Activated T-helper 2 cell treated with anti-CD3 and anti-CD28 coated beads, Interferon-gamma antibody, Interleukin-2, Interleukin-4, amounts not matched to agents 10 μg/mL and 5 μg/mL and 100 μg/mL, durations not matched to agents 14 hours and 24 hours and 36 hours (primary cell): ENCODE data around the gene TULP4. TPM values are rescaled to one million over a fixed set of nuclear protein-coding genes. Genes with fewer than 3 reads are reported as not detected.
A peak's percentile ranks its signal among the peaks of the same experiment; 100 is the strongest.

ENCODE experiments used
- DNase-seq: peaks from one replicate; pipeline ENCODE4 v3.0.0; 2021; ENCODE audit warnings: low spot score
- H3K27ac Mint-ChIP-seq: one replicate; pipeline ENCODE4 v1.8.0; 2021; ENCODE audit warnings: mixed read lengths
- H3K27me3 Mint-ChIP-seq: one replicate; pipeline ENCODE4 v1.8.0; 2021; ENCODE audit warnings: low read depth, mixed read lengths
- H3K36me3 Mint-ChIP-seq: one replicate; pipeline ENCODE4 v1.8.0; 2021; ENCODE audit warnings: low read depth, mixed read lengths
- H3K4me1 Mint-ChIP-seq: one replicate; pipeline ENCODE4 v1.8.0; 2021; ENCODE audit warnings: low read depth, mixed read lengths
- H3K4me3 Mint-ChIP-seq: one replicate; pipeline ENCODE4 v1.8.0; 2021; ENCODE audit warnings: low read depth, mild to moderate bottlenecking, moderate library complexity, mixed read lengths
- H3K9me3 Mint-ChIP-seq: one replicate; pipeline ENCODE4 v1.8.0; 2021; ENCODE audit warnings: mixed read lengths
- intact Hi-C: fragments of 100-400 bp; cut with micrococcal nuclease; formaldehyde crosslinking; loops from one replicate; pipeline ENCODE4 v1.15.1; 2023
- total RNA-seq: library from RNA; stranded (reverse); gene quantifications from 2 replicates; pipeline ENCODE4 v1.2.3, GENCODE V29; 2022

Gene TULP4
- total RNA-seq, 1 donor from 2014 or later, result 19.8 TPM

- H3K9me3 Mint-ChIP-seq, result no peaks in the 10 kb centered on the region
- intact Hi-C loops, result loop anchor here (2.0 to 5.0 kb wide), 4 partner anchors 36 to 159 kb away; no protein-coding TSS in a partner anchor
- no peak overlapping the region for H3K4me3 Mint-ChIP-seq
- no peaks in the 10 kb centered on the region for H3K36me3 Mint-ChIP-seq
- H3K4me1 Mint-ChIP-seq, result peaks cover 41% of the 10 kb centered on the region
- no peaks in the 10 kb centered on the region for H3K27me3 Mint-ChIP-seq
- DNase-seq, result no peak
- peak overlapping the region; percentile 34 for H3K27ac Mint-ChIP-seq
These were observed 46.3 kb downstream of the TULP4 start for GRCh38 chr6:158358450-158359077.

DNA sequence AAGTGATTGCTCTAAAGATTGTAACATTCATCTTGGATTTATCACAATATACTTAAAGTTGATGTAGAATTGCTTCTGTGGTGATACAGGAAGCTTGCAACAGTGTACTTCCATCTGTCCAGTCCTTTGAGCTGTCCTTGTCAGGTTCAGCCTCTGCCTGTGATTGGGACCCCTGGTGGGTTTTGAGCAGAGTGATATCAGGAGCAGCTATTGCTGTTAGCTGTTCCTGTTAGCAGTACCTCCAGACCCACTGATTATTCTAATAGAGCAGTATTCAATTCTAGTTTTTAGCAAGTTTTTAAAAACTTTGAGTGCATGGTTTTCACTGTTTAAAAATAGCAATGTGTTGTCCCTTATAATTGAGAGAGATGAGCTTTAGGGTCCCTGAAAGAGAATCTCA lies 48.8 kb downstream of the TULP4 start:
- Mint-ChIP-seq H3K9me3 (no peaks in the 10 kb centered on the region), H3K27me3 (no peaks in the 10 kb centered on the region), H3K27ac (no peak overlapping the region), H3K36me3 (no peaks in the 10 kb centered on the region), H3K4me3 (no peak overlapping the region), H3K4me1 (peaks cover 36% of the 10 kb centered on the region)
- intact Hi-C loops, result no loop called here
- DNase-seq, result no peak

DNA sequence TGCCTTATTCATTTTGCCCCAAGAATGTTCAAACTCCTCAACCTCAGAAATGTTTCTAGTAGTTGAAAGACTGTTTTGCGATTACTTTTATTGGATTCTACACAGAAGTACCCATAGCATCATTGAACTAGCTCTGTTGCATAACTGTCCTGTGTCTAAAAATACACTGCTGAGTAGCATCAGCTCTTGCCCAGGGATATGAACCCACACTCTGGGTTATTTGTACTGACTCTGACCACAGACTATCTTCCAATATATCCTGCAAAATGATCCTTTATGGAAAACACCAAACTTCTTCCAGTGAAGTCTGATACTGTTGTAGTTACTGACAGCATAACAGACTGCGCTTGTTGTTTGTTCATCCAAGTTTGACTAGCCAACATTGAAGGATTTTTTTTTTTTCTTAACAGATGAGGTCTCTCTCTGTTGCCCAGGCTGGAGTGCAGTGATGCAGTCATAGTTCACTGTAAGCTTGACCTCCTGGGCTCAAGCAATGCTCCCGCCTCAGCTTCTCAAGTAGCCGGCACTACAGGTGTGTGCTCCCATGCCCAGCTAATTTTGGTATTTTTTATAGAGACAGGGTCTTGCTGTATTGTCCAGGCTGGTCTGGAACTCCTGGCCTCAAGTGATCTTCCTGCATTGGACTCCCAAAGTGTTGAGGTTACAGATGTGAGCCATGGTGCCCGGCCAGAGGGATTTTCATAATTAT lies 49.9 kb downstream of the TULP4 start:
- Mint-ChIP-seq H3K4me3 (no peak overlapping the region), H3K36me3 (no peaks in the 10 kb centered on the region), H3K27ac (no peak overlapping the region), H3K9me3 (no peaks in the 10 kb centered on the region), H3K4me1 (peaks cover 26% of the 10 kb centered on the region), H3K27me3 (no peaks in the 10 kb centered on the region)
- intact Hi-C loops, result no loop called here
- DNase-seq, result no peak

GRCh38 chr6:158366363-158366762 lies 54.1 kb downstream of the TULP4 start:
- Mint-ChIP-seq H3K27ac (no peak overlapping the region), H3K4me1 (no peaks in the 10 kb centered on the region), H3K36me3 (no peaks in the 10 kb centered on the region), H3K4me3 (no peak overlapping the region), H3K9me3 (no peaks in the 10 kb centered on the region), H3K27me3 (no peaks in the 10 kb centered on the region)
- DNase-seq, result no peak
- intact Hi-C loops, result no loop called here

DNA sequence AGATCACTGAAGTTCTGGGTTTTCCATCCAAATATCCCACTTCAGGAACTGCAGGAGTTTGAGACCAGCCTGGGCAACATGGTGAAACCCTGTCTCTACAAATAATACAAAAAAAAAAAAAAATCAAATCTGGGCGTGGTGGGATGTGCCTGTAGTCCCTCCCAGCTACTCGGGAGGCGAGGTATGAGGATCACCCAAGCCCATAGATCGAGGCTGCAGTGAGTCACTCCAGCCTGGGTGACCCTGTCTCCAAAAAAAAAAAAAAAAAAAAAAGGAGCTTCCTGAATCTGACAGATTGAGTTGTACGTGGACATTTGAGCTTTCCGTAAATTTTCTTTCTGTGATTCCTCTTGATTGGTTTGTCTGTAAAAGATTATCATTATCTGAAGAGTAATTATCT lies 55.6 kb downstream of the TULP4 start:
- no peak for DNase-seq
- H3K4me1 Mint-ChIP-seq, result peaks cover 2% of the 10 kb centered on the region
- no peaks in the 10 kb centered on the region for H3K36me3 Mint-ChIP-seq
- no peak overlapping the region for H3K4me3 Mint-ChIP-seq
- intact Hi-C loops, result no loop called here
- no peaks in the 10 kb centered on the region for H3K9me3 Mint-ChIP-seq
- no peaks in the 10 kb centered on the region for H3K27me3 Mint-ChIP-seq
- H3K27ac Mint-ChIP-seq, result no peak overlapping the region

DNA sequence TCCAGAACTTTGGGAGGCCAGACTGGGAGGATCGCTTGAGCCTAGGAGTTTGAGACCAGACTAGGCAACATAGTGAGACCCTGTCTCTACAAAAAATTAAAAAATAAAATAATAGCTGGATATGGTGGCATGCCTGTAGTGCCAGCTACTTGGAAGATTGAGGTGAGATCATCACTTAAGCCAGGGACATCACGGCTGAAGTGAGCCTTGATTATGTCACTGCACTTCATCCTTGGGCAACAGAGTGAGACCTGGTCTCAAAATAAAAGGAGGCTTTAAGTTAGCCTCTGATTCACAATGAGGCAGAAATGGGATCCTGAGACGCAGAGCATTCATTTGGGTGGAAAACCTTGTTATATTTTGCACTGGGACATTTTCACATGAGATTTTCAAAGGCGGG lies 57.0 kb downstream of the TULP4 start:
- H3K9me3 Mint-ChIP-seq, result no peaks in the 10 kb centered on the region
- intact Hi-C loops, result no loop called here
- DNase-seq, result no peak
- H3K4me1 Mint-ChIP-seq, result peaks cover 2% of the 10 kb centered on the region
- H3K27me3 Mint-ChIP-seq, result no peaks in the 10 kb centered on the region
- H3K36me3 Mint-ChIP-seq, result no peaks in the 10 kb centered on the region
- H3K27ac Mint-ChIP-seq, result no peak overlapping the region
- H3K4me3 Mint-ChIP-seq, result no peak overlapping the region

DNA sequence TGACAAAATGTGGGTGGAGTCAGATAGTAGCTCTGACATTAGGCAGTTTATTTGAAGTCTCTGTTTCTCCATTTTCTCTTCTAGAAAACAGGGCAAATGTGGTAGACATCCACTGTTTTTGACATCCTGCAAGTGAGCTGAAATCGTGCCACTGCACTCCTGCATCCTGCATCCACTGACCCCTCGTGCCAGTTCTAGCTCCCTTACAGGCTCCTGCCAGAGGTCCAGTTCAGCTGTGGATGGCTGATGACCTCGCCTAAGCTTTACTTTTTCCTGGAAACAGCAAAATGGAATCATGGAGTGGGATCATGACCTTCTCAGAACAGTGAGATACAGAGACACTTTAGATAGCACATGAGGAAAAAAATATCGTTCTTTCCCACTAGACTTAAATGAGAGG lies 58.5 kb downstream of the TULP4 start:
- Mint-ChIP-seq H3K4me1 (peaks cover 2% of the 10 kb centered on the region), H3K27ac (no peak overlapping the region), H3K27me3 (no peaks in the 10 kb centered on the region), H3K36me3 (no peaks in the 10 kb centered on the region), H3K4me3 (no peak overlapping the region), H3K9me3 (no peaks in the 10 kb centered on the region)
- intact Hi-C loops, result no loop called here
- DNase-seq, result no peak

DNA sequence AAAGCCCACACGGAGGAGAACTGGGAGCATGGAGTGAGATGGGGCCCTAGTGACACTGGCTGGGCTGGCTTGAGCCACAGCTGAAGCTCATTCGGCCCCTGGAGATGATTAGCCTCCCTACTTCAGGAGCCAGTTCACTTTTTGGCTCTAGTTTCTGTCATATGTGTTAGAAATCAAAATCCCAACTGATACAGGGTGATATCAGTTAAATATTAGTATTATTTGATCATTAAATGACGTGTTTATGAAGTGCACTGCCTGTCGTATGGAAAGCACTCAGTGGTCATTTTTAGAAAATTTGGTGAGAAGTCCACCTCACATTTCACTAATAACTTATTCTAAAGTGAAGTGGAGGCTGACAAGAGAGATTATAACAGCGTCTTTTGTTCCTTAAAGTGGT lies 59.0 kb downstream of the TULP4 start:
- H3K9me3 Mint-ChIP-seq, result no peaks in the 10 kb centered on the region
- H3K4me1 Mint-ChIP-seq, result peaks cover 2% of the 10 kb centered on the region
- no peak for DNase-seq
- no peak overlapping the region for H3K27ac Mint-ChIP-seq
- H3K36me3 Mint-ChIP-seq, result no peaks in the 10 kb centered on the region
- no peak overlapping the region for H3K4me3 Mint-ChIP-seq
- no peaks in the 10 kb centered on the region for H3K27me3 Mint-ChIP-seq
- intact Hi-C loops, result no loop called here

DNA sequence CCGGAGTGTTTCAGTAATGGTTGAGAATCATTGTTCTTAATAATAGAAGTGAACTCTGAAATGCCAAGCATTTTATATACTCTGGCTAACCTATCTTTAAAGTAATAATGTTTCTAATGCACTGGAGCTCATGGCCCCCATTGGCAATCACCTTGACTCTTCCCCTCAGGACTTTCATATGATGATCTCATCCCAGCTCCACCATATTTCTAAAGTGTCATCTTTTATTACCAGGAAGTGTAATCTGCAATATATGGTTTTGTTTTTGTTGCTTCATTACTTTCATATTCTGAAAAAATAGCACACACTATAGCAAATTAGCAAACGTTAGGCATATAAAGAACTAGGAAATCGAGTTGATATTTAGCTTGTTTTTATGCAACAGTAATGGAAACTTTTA lies 60.3 kb downstream of the TULP4 start:
- Mint-ChIP-seq H3K27me3 (no peaks in the 10 kb centered on the region), H3K4me3 (no peak overlapping the region), H3K36me3 (no peaks in the 10 kb centered on the region), H3K9me3 (no peaks in the 10 kb centered on the region), H3K4me1 (peaks cover 4% of the 10 kb centered on the region), H3K27ac (no peak overlapping the region)
- intact Hi-C loops, result no loop called here
- DNase-seq, result no peak

GRCh38 chr6:158373214-158373613 lies 60.9 kb downstream of the TULP4 start:
- no peak for DNase-seq
- Mint-ChIP-seq H3K27ac (no peak overlapping the region), H3K27me3 (no peaks in the 10 kb centered on the region), H3K9me3 (no peaks in the 10 kb centered on the region), H3K36me3 (no peaks in the 10 kb centered on the region), H3K4me3 (no peak overlapping the region), H3K4me1 (peaks cover 4% of the 10 kb centered on the region)
- intact Hi-C loops, result no loop called here

DNA sequence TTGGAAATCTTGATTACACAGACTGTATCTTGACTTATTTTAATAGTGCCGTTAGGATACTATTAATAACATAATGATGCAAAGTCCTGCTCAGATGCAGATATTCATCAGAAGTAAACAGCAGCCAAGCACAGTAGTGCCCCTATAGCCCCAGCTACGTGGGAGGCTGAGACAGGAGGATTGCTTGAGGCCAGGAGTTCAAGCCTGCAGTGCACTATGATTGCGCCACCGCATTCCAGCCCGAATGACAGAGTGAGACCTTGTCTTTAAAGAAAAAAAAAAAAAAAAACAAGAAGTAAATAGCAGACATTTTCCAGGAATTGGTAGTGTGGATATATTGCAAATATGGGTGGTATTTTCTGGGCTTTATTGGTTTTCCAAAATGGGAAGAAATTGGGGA lies 61.8 kb downstream of the TULP4 start:
- Mint-ChIP-seq H3K4me1 (peaks cover 4% of the 10 kb centered on the region), H3K36me3 (no peaks in the 10 kb centered on the region), H3K9me3 (no peaks in the 10 kb centered on the region), H3K4me3 (no peak overlapping the region), H3K27ac (no peak overlapping the region), H3K27me3 (no peaks in the 10 kb centered on the region)
- no peak for DNase-seq
- intact Hi-C loops, result no loop called here

DNA sequence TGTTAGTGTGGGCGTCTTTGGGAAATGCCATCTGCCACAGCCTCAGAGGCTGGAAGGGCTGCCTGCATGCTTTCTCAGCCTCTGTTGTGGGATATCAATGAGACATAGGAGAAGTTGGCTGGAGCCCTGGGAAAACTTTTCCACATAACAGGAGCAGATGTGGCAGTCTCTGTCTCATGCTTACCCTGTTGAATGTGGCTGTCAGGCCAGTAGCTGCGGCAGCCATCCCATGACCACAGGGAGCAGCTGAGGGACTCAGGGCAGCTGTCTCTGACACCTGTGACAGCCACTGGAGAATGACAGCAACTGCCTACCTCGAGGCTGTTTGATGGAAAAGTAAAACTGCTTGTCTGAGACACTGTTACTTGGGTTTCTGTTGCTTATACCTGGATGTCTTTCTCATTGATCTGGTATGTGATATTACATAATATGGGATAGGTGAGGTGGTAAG lies 64.4 kb downstream of the TULP4 start:
- intact Hi-C loops, result no loop called here
- H3K27ac Mint-ChIP-seq, result no peak overlapping the region
- no peak for DNase-seq
- H3K27me3 Mint-ChIP-seq, result no peaks in the 10 kb centered on the region
- no peaks in the 10 kb centered on the region for H3K9me3 Mint-ChIP-seq
- no peak overlapping the region for H3K4me3 Mint-ChIP-seq
- peaks cover 4% of the 10 kb centered on the region for H3K4me1 Mint-ChIP-seq
- H3K36me3 Mint-ChIP-seq, result no peaks in the 10 kb centered on the region

- intact Hi-C loops, result no loop called here
- Mint-ChIP-seq H3K27me3 (no peaks in the 10 kb centered on the region), H3K36me3 (no peaks in the 10 kb centered on the region), H3K27ac (no peak overlapping the region), H3K4me3 (no peak overlapping the region), H3K4me1 (peaks cover 2% of the 10 kb centered on the region), H3K9me3 (no peaks in the 10 kb centered on the region)
- DNase-seq, result no peak
These were observed 65.6 kb downstream of the TULP4 start for GRCh38 chr6:158377860-158378259.
